ENCODE data around the gene SNRPD2. TPM values are rescaled to one million over a fixed set of nuclear protein-coding genes. Genes with fewer than 3 reads are reported as not detected.
"Not testable (repeated sequence)": the region's sequence is repeated elsewhere in the genome, so short reads cannot be mapped to it uniquely, and the experiment has no call there.

Gene SNRPD2
- total RNA-seq (2014; rRNA removed; shearing (Covaris generic); ENCODE audit: low replicate concordance): 488 and 700 TPM in 2 replicates

DNA sequence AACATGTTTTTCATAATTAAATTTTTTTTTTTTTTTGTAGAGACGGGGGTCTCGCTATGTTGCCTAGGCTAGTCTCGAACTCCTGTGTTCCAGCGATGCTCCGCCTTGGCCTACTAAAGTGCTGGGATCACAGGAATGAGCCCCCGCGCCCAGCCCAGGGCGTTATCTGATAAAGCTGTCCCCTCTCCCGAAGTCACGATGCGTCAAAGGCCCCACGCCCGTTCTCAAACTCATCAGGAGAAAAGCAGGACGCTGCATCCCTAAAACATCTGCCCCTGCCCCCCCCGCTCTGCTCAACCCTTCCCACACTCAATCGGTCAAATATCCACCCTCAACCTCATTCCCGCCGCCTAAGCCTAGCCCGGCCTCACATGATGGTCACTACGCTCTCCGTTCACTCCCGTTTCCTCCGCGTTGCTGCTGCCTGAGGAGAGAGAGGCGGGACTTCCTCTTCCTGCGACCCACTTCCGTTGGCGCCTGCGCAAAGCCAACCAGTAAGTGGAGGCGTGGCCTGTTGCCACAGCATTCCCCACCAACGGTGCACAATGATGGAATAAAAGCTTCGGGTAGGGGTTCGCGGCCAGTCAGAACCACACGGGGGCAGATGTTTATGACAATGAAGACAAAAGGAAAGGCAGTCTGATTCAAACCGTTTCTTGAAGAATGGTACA is at the start of gene SNRPD2:
TSS of gene SNRPD2 (minus strand) at position 438 of the 671 bp plus-strand sequence. CDS start at position 373, 65 bp downstream.
- Histone ChIP-seq H3K27me3 (no peaks in the 10 kb centered on the region), H3K36me3 (peaks cover 62% of the 10 kb centered on the region)

DNA sequence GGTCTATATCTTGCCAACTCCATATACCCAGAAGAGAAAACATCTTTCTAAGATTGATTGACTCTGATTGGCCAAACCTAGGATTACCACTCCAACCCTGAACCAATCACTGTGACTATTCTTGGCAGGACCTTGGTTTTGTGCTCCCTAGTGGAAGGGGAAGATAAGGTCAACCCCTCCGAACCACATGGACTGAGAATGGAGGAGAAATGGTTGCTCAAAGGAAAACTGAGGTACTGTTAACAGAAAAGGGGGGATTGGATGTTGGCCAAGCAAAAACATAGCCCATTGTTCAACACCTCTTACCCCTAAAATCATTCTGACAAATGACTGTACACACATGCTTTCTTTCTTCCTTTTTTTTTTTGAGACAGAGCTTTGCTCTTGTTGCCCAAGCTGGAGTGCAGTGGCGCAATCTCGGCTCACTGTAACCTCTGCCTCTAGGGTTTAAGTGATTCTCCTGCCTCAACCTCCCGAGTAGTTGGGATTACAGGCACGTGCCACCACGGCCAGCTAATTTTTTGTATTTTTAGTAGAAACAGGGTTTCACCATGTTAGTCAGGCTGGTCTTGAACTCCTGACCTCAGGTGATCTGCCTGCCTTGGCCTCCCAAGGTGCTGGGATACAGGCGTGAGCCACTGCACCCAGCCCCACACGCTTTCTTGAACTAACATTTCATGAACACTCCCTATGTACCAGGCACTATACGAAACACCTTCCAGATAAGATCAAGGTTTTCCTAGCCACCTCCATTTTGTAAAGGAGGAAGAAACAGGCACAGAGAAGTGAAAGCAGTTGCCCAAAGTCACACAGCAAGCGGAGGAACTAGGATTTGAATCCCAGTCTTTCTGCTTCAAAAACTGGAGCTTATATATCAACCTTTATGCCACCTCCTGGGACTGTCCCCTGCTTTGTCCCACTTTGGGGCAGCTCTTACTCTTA is 48.0 kb upstream of the SNRPD2 start:
- no peak overlapping the region for H3K4me3 ChIP-seq
- DNase-seq: no peak
- H3K36me3 ChIP-seq: no peaks in the 10 kb centered on the region
- H3K27me3 ChIP-seq: no peaks in the 10 kb centered on the region
- no peaks in the 10 kb centered on the region for H3K9me3 ChIP-seq

More for the DNA sequence above, at the start of gene SNRPD2:
- Histone ChIP-seq H3K9me3 (no peaks in the 10 kb centered on the region), H3K4me3 (peak within 1 kb of the TSS; percentile 84)
- DNase-seq: peak; percentile 95

DNA sequence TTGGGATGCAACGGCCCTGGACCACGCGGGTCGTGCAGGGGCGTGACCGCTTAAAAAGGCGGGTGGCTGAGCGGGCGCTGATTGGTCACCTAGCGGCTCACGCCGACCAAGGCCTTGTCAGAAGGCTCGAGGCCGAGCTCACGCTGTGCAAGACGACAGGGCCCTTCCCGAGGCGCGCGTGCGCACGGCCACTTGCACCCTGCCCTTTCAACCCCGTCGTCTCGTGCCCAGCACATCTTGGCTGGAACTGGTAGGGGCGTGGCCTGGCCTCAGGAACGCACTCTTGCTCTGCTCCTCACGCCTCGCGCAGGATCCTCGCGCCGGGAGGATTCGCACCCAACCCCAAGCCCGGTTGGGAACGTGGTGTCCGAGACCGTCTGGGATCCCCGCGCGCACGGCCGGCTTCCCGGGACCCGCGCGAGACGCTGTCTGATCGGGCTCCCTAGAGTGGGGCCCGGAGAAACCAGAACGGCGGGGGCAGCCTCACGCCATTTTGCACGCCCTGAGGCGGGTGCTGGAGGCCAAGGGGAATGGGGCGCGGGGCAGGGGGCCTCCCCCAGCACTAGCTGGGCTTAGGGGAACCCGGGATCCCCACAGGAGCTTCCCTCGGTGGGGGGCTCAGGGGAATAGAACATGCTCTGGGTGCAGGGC is 41.5 kb upstream of the SNRPD2 start, which contains the start of gene MEIOSIN:
TSS of gene MEIOSIN (plus strand) at position 280 of the 651 bp plus-strand sequence. CDS start 1,938 bp downstream, outside the sequence.
- Histone ChIP-seq H3K36me3 (peaks cover 4% of the 10 kb centered on the region; the same call in 1 of the 2 replicates), H3K4me3 (no peak within 1 kb of the TSS)
- no peak for DNase-seq

DNA sequence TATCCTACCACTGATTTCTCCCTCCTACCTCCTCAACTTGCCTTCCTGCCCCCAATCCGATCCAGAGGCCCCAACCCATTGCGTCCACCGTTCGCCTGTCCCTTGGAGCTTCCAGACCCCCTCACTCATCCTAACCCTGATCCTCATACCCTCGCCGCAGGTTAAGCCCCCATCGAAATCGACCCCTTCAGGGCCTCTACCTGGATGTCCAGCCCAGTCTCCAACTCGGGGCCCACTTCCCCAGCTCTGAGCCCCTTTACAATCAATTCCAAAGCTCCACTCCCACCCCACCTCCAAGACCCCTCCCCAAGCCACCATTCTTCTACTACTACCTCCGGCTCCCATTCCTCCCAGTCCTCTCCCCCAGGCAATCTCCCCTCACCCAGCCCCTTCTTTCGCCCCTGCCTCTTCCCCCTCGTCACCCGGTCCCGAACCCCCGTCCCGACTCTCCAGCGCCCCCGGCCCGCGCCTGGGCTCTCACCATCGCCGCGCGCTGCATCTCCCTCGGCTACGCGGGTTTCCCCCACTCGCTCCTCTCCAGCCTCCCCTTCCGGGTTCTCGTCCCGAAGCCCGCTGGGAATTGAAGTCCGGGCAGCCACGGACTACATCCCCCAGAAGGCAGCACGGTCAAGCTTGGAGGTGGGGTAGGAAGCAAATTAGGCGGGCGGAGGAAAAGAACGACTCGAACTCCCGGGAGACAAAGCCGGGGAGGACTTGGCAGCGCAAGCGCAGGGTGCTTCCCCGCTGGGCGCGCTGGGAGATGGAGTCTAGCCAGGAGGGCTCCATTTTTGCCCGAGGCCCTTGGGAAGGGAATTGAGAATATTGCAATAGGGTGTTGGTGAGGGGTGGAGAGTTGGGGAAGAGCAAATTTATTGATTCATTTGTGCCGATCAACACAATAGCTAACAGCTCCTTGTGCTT is 38.9 kb upstream of the SNRPD2 start, which contains the start of gene FBXO46:
TSS of gene FBXO46 (minus strand) at position 529 of the 921 bp plus-strand sequence. CDS start 17,401 bp downstream, outside the sequence.
- DNase-seq: peak; percentile 99
- no peaks in the 10 kb centered on the region for H3K9me3 ChIP-seq
- H3K4me3 ChIP-seq: peak within 1 kb of the TSS; percentile 82
- no peaks in the 10 kb centered on the region for H3K27me3 ChIP-seq
- peaks cover 7% of the 10 kb centered on the region for H3K36me3 ChIP-seq

More for the DNA sequence above, 41.5 kb upstream of the SNRPD2 start, which contains the start of gene MEIOSIN:
- Histone ChIP-seq H3K27me3 (no peaks in the 10 kb centered on the region), H3K9me3 (no peaks in the 10 kb centered on the region)

DNA sequence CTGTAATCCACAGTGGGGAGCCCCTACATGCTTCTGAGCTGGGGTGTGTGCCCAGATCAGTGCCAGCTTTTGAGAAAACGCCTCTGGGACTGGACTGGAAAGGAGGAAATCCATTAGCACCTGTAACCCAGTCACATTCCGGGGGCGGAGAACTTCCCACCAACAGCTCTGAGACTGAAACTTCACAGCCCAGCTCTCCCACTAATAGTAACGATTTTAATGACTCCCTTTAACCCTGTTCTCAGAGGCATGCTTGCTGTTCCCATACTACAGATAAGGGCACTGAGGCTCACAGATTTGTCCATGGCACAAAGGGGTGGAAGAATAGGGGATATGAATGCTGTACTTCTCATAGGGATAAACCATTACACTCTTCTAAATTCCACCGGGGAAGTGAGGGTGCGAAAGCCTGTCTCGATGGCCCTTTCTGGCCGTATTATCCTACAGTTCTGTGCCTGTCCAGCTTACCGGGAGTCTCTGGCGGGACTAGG is 38.1 kb upstream of the SNRPD2 start:
- no peaks in the 10 kb centered on the region for H3K27me3 ChIP-seq
- DNase-seq: no peak
- peaks cover 8% of the 10 kb centered on the region for H3K36me3 ChIP-seq
- H3K9me3 ChIP-seq: no peaks in the 10 kb centered on the region
- peak overlapping the region; percentile 82 for H3K4me3 ChIP-seq

DNA sequence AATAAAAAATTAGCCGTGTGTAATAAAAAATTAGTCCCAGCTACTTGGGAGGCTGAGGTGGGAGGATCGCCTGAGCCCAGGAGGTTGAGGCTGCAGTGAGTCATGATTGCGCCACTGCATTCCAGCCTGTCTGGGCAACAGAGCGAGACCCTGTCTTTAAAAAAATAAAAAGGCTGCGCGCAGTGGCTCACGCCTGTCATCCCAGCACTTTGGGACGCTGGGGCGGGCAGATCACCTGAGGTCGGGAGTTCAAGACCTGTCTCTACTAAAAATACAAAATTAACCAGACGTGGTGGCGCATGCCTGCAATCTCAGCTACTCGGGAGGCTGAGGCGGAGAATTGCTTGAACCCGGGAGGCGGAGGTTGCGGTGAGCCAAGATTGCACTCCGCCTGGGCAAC is 36.9 kb upstream of the SNRPD2 start:
- peaks cover 13% of the 10 kb centered on the region for H3K36me3 ChIP-seq
- not testable (repeated sequence) for DNase-seq, H3K4me3 ChIP-seq, H3K9me3 ChIP-seq, H3K27me3 ChIP-seq

DNA sequence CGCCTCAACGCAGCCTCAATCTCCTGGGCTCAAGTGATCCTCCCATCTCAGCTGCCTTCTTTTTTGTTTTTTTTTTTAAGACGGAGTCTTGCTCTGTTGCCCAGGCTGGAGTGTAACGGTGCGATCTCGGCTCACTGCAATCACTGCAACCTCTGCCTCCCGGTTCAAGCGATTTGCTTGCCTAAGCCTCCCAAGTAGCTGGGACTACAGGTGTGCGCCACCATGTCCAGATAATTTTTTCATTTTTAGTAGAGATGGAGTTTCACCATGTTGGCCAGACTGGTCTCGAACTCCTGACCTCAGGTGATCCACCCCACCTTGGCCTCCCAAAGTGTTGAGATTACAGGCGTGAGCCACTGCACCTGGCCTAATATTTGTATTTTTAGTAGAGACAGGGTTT is 28.3 kb upstream of the SNRPD2 start:
- not testable (repeated sequence) for H3K9me3 ChIP-seq, H3K27me3 ChIP-seq, DNase-seq, H3K4me3 ChIP-seq
- peaks cover 44% of the 10 kb centered on the region for H3K36me3 ChIP-seq

DNA sequence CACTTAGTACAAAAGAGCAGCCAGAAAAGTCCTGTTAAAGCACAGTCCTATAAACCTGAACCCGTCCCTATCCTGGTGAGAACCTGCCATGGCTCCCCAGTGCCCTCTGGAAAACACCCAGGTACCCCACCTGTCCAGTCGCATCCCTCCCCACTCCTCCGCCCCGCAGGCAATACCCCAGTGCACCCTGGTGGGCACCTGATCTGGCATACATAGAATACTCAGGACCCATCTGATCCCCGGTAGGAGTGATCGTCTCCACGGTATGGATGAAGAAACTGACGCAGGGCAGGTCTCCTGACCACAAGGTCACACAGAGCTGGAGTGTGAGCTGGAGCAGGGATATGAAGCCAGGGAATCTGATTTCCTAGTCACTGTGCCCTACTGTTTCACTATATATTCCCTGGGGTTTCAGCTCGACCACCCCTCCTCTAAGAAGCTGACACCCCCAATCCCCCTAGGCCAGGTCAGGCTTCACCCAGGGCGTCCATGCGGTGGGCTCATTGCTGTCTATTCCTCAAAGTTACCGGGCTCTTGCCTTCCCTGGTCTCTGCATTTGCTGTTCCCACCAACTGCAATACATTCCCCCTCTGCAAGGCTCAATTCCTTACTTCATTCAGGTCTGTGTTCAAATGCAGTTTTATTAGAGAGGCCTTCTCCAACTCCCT is 26.4 kb upstream of the SNRPD2 start:
- H3K9me3 ChIP-seq: peaks cover 2% of the 10 kb centered on the region; the same call in 1 of the 2 replicates
- no peaks in the 10 kb centered on the region for H3K27me3 ChIP-seq
- peaks cover 34% of the 10 kb centered on the region for H3K36me3 ChIP-seq
- H3K4me3 ChIP-seq: peak overlapping the region; percentile 68
- DNase-seq: no peak

DNA sequence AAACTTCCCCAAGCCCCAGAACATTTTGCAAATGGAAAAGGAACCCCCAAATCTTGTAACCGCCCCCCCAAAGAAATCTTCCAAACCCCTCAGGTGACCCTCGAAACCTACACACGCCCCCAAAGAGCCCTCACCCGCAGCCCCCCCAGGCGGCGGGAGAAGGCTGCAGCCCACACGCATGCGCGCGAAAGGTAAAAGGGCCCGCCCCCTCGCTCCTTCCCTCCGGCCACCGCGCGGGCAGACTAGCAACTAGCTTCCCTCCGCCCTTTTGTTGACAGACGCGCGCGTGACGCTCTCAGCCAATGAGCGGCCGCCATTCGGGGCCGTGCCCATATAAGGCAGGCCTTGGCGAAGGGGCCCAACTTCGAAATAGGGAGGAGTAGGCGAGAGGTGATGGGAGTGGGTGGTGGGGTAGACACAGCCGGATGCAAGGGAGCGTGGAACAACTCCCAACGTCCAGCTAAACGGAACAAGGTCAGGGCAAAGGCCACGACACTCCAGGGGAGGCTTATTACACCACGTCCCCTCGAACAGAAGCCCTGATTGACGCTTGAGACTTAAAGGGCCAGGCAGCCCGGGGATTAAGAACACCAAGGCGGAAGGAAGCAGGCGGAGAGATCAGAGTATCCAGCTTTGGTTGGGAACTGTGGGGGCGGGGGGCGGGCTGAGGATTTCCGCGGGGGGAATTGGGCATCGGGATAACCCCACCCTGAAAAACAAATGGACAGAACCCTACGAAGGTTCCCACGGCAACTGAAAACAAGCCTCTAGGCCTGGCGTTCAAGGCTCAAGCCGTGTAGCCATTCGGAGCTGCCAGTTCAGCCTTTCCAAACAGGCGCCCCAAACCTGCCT is 25.6 kb upstream of the SNRPD2 start:
- Histone ChIP-seq H3K9me3 (peaks cover 2% of the 10 kb centered on the region; the same call in 1 of the 2 replicates), H3K27me3 (no peaks in the 10 kb centered on the region), H3K4me3 (peak overlapping the region; percentile 68), H3K36me3 (peaks cover 32% of the 10 kb centered on the region)
- peak; percentile 100 for DNase-seq

DNA sequence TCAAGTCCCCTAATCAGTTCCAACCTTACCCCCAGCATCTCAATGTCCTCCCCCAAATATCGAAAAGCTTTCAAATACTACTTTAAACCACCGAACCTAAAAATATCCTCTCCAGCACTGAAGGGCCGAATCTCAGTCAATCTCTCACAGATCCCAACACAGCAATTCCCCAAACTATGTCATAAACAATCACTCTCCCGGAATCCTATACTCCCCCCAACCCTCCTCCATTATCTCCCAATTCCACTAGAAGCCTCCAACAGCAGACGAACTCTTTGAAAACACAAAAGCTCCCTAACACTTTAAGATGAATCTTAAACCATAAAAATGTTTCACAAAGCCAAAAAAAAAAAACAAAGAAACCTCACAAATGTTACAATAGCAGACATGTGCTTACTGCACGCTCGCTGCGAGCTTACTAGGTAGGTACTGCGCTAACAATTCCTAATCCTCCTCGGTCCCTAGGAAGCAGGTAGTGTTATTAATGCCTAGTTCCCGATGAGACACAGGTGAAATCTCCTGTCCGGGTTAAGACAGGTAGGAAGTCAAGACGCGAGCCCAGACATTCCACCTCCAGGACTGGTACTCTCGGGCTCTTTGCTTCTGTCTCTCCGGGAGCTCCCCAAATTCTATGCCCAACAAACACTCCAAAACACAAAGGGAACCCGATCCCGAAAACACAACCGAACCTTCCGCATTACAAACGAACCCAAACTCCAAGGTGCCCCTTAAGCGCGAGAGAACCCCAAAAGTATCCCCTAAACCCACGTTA is 24.8 kb upstream of the SNRPD2 start:
- DNase-seq: no peak
- Histone ChIP-seq H3K4me3 (peak overlapping the region; percentile 68), H3K9me3 (no peaks in the 10 kb centered on the region), H3K27me3 (no peaks in the 10 kb centered on the region), H3K36me3 (peaks cover 31% of the 10 kb centered on the region)

DNA sequence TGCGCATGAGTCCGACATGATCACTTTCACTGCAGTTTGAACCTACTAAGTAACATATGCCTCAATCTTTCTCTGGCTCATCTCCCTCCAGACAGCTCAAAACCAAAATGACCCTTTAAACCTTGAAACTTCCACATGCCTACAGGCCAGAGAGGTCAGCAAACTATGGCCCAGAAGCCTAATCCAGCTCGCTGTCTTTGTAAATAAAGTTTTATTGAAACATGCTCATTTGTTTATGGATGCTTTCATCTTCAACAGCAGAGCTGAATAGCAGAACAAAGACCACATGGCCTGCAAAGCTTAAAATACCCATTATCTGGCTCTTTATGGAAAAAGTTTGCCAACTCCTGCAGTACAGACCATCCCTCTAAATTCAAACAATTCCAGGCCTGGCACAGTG is 23.4 kb upstream of the SNRPD2 start:
- no peak for DNase-seq

DNA sequence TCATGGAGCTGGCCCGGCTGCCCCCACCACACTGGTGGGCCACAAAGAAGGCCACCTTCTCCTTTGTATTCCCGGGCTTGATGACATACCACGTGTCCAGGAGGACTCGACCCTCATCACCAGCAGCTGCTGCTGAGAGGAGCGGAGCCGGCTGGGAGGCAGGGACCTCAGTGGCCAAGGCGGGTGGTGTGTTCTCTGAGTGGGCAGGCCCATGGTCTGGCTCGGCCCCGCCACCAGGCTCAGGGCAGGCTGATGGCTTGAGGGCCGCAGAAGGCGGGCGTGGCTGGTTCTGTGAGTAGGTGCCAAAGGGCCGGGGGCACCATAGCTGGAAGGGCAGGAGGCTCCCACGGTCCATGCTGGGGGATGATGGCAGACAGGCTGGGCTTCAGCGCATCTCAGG is 21.4 kb upstream of the SNRPD2 start:
- Histone ChIP-seq H3K9me3 (no peaks in the 10 kb centered on the region), H3K36me3 (peaks cover 33% of the 10 kb centered on the region), H3K4me3 (no peak overlapping the region), H3K27me3 (no peaks in the 10 kb centered on the region)
- no peak for DNase-seq

More for the DNA sequence above, 23.4 kb upstream of the SNRPD2 start:
- Histone ChIP-seq H3K9me3 (no peaks in the 10 kb centered on the region), H3K36me3 (peaks cover 35% of the 10 kb centered on the region), H3K4me3 (no peak overlapping the region), H3K27me3 (no peaks in the 10 kb centered on the region)

DNA sequence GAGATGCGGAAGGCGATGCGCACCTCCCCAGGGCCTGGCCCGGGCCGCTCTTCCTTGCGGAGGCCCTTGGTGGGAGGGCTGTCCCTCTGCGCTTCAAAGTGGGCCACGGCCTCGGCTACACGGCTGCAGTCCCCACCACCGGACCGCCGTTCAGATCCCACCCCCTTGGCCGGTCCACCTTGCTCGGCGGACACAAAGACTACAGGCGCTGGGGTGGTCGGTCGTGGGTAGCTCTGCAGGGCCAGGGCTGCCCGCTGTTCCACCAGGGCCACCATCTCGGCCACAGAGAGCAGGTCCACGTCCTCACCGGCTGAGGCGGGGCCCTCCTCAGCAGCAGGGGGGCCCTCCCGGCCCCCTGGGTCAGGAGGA is 20.9 kb upstream of the SNRPD2 start:
- Histone ChIP-seq H3K4me3 (no peak overlapping the region), H3K9me3 (no peaks in the 10 kb centered on the region), H3K36me3 (peaks cover 34% of the 10 kb centered on the region), H3K27me3 (no peaks in the 10 kb centered on the region)
- no peak for DNase-seq

Data from MG63 (cell line).